ENCODE data around the gene INF2. TPM values are rescaled to one million over a fixed set of nuclear protein-coding genes. Genes with fewer than 3 reads are reported as not detected.

The INF2 gene
- total RNA-seq, 4 donors from 2014 or later: 39.9 to 199 (median 72.4) TPM

DNA sequence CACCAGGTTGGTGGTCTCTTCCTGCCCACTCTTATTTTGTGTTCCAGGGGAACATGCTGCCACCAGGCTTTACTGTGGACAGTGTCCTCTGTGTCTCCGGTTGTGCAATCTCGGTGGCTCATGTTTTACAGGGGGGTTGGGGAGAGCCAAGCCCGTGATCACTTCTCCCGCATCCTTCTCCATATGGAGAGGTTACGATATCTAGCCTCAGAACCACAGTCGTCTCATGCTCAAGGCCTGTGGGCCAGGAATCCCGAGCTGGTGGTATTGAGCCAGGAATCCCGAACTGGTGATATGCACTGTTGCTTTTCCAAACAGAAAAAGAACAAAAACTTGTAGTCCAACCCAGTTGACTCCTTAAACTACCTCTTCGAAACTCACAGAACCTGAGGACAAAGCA lies 37.0 kb upstream of the INF2 start:
- TF ChIP-seq, protein P1, sequence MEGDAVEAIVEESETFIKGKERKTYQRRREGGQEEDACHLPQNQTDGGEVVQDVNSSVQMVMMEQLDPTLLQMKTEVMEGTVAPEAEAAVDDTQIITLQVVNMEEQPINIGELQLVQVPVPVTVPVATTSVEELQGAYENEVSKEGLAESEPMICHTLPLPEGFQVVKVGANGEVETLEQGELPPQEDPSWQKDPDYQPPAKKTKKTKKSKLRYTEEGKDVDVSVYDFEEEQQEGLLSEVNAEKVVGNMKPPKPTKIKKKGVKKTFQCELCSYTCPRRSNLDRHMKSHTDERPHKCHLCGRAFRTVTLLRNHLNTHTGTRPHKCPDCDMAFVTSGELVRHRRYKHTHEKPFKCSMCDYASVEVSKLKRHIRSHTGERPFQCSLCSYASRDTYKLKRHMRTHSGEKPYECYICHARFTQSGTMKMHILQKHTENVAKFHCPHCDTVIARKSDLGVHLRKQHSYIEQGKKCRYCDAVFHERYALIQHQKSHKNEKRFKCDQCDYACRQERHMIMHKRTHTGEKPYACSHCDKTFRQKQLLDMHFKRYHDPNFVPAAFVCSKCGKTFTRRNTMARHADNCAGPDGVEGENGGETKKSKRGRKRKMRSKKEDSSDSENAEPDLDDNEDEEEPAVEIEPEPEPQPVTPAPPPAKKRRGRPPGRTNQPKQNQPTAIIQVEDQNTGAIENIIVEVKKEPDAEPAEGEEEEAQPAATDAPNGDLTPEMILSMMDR (IDR thresholded peaks at IDR 0.05; ENCODE audit: low read depth): no peak

DNA sequence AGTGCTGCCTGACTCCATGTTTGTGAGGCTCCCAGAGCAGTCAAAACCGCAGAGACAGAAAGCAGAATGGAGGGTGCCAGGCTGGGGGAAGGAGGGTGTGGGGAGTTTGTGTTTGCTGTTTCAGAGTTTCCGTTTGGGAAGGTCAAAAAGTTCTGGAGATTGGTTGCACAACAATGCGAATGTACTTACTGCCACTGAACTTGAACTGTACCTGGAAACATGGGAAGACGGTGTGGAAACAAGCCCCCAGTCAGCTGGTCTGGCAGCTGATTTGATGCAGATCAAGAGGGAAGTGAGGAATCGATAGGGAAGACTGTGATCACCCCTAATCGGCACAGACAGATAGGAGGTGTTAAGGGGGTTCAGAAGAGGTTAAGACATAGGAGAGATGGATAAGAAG lies 35.3 kb upstream of the INF2 start:
- TF ChIP-seq, protein P1 (IDR thresholded peaks at IDR 0.05; ENCODE audit: low read depth): no peak

DNA sequence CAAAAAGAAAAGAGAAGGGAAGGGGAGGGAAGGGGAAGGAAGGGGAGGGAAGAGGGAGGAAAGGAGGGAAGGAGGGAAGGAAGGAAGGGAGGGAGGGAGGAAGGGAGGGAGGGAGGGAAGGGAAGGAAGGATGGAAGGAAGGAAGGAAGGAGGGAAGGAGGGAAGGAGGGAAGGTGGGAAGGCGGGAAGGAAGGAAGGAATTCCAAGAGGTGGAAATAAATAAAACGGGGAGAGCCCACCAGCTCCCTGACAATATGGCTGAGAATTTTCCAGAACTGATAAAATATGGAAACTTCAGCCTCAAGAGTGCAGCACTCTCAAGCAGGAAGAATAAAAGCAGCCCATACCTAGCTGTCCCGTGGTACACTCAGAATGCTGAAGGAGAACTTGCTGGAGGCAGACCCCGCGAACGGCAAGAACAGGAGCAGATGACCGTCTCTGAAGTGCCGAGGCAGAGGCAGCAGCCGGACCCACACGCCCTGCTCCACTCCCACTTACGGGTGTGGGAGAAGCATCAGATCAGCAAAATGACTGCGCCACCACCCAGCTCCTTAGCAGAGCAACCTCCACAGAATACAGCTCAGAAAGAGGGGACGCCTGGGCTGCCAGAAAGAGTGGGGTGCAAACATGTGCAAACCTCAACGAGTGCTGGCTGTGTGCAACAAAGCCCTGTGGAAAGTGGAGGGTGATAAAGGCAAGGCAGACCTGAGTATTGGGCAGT lies 34.1 kb upstream of the INF2 start:
- TF ChIP-seq, protein P1 (IDR thresholded peaks at IDR 0.05; ENCODE audit: low read depth): no peak

DNA sequence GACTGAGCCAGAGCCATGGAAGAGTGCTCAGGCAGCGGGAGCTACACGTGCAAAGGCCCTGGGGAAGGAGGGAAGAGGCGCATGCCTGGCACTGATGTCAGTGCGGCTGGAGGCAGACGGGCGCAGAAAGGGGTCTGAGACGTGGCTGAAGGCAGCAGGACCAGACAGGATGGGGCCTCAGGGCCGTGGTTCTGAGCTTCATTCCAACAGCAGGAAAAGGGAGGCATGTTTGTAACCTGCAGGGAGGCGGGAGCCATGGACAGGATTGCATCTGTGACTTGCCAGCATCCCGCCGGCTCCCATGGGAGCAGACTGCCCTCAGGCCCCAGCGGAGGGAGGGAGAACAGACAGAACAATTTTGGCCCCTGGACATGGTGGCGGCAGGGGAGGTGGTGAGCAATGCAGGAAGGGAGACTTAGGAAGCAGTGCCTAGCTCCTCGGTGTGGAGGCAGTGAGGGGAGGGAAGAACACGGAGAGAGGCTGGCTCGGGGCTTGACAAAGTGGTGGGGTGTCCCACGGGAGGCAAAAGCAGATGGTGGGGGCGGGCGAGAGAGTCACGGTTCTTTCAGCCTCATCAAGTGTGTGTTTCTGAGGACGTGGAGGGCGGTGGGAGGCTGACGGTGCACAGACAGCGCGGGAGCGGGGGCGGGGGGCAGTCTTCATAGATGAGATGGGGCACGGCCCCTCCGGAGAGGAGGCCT lies 33.3 kb upstream of the INF2 start:
- TF ChIP-seq, protein P1 (IDR thresholded peaks at IDR 0.05; ENCODE audit: low read depth): no peak

DNA sequence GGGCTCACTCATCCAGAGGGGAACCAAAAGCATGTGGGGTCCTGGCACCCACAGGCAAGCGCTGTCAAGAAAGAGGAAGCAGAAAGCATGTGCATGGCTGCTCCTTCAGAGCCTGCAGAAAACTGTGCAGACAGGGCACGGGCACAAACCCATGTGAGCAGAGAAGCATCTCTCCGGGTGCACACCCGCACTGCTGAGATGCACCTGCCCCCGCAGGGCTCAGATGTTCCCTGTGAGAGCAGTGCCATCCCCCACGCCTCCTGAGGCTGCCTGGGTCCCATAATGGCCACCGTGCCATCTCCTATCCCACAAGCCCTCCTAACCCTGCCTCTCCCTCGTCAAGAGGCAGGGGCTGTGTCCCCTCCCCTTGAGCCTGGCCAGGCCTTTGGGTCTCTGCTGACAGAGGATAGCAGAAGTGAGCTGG lies 32.3 kb upstream of the INF2 start:
- TF ChIP-seq, protein P1 (IDR thresholded peaks at IDR 0.05; ENCODE audit: low read depth): no peak

DNA sequence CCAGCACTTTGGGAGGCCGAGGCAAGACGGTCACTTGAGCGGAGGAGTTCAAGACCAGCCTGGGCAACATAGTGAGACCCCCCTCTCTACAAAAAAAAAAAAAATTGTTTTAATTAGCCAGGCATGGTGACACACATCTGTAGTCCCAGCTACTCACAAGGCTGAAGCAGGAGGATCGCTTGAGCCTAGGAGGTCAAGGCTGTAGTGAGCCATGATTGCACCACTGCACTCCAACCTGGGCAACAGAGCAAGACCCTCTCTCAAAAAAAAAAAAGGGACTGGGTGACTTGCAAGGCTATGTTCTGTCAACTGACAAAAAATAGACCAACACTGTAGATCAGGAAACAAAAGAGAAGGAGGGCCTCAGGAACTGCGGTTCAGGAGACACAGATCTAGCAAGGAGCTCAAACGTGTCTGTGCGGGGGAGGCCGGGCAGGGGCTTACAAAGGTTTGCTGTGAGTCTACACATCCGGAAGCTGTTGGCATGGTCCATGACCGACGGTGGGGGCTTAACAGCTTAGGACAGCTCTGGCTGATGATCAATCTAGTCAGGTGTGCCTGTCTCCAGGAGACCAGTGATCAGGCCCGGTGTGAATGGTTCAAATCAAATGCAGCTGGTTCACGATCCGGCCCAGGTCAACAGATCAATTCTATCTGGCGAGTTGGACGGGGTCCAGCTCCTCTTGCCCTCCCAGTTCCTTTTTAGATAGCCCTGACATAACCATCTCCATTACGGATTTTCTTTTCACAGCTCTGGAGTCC lies 31.7 kb upstream of the INF2 start:
- TF ChIP-seq, protein P1 (IDR thresholded peaks at IDR 0.05; ENCODE audit: low read depth): no peak

DNA sequence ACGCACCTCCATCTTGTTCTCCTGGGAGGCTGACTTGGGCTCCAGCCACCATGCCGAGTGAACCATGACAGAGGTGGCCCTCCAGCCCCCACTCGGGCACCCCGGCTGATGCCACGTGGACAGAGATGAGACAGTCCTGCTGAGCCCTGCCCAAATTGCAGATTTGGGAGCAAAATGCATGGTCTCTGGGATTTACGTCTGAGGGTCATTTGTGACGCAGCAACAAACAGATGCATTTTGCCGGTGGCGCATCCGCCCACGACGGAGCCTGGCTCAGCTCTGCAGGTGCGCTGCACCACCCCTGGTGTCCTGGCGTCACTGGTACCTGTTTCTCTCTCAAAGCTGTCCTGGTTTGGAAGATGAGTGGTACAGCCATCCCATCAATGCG lies 31.1 kb upstream of the INF2 start:
- TF ChIP-seq, protein P1 (IDR thresholded peaks at IDR 0.05; ENCODE audit: low read depth): no peak
